Loucy (cell line): ENCODE results near the gene HASPIN.

ENCODE experiments used
- H2AFZ ChIP-seq: fragments of 200-600 bp; sonication (generic); 2 replicates; pipeline ENCODE4 v1.6.0; 2016; ENCODE audit warnings: antibody characterized with exemption, mild to moderate bottlenecking, low read length, moderate library complexity
- H3F3A ChIP-seq: fragments of 200-600 bp; 2 replicates; pipeline ENCODE4 v1.6.0; 2016; ENCODE audit warnings: antibody characterized with exemption, low read depth, mild to moderate bottlenecking
- H3K27me3 ChIP-seq: fragments of 200-600 bp; sonication (generic); 2 replicates; pipeline ENCODE4 v1.6.1; 2014; ENCODE audit warnings: low read length, mild to moderate bottlenecking; ENCODE audit not compliant: insufficient read depth, poor library complexity, severe bottlenecking
- H3K36me3 ChIP-seq: fragments of 200-600 bp; sonication (generic); 2 replicates; pipeline ENCODE4 v1.6.1; 2016; ENCODE audit warnings: low read length; ENCODE audit not compliant: insufficient read depth
- H3K4me1 ChIP-seq: fragments of 200-600 bp; sonication (generic); 2 replicates; pipeline ENCODE4 v1.5.1; 2014; ENCODE audit warnings: low read length, mild to moderate bottlenecking; ENCODE audit not compliant: insufficient read depth, poor library complexity, severe bottlenecking
- H3K4me2 ChIP-seq: fragments of 200-600 bp; sonication (generic); 2 replicates; pipeline ENCODE4 v1.6.0; 2014; ENCODE audit warnings: antibody characterized with exemption, low read length, low read depth, mild to moderate bottlenecking; ENCODE audit not compliant: poor library complexity, severe bottlenecking
- H3K4me3 ChIP-seq: fragments of 200-600 bp; sonication (generic); 2 replicates; pipeline ENCODE4 v1.5.1; 2014; ENCODE audit warnings: low read length, mild to moderate bottlenecking, mixed read lengths; ENCODE audit not compliant: poor library complexity, severe bottlenecking
- H3K79me2 ChIP-seq: fragments of 200-600 bp; sonication (generic); 2 replicates; pipeline ENCODE4 v1.6.1; 2014; ENCODE audit warnings: low read length; ENCODE audit not compliant: insufficient read depth
- H3K9ac ChIP-seq: fragments of 200-600 bp; sonication (generic); 2 replicates; pipeline ENCODE4 v1.6.0; 2014; ENCODE audit warnings: mild to moderate bottlenecking, low read depth, low read length, moderate library complexity; ENCODE audit not compliant: poor library complexity, severe bottlenecking
- H3K9me2 ChIP-seq: fragments of 200-600 bp; sonication (generic); replicated peaks from 2 replicates; pipeline ENCODE4 v1.6.1; 2016; ENCODE audit warnings: low read depth, low read length, mixed read lengths
- H3K9me3 ChIP-seq: fragments of 200-600 bp; sonication (generic); 2 replicates; pipeline ENCODE4 v1.6.1; 2014; ENCODE audit warnings: mild to moderate bottlenecking, antibody characterized with exemption, low read length, low read depth; ENCODE audit not compliant: insufficient read depth
- H4K20me1 ChIP-seq: fragments of 200-600 bp; sonication (generic); 2 replicates; pipeline ENCODE4 v1.6.0; 2014; ENCODE audit warnings: antibody characterized with exemption, low read length, mild to moderate bottlenecking; ENCODE audit not compliant: insufficient read depth, poor library complexity, severe bottlenecking
- EZH2phosphoT487 ChIP-seq: fragments of 200-600 bp; IDR thresholded peaks from 2 replicates; pipeline ENCODE4 v1.6.1; 2018; ENCODE audit warnings: antibody characterized with exemption, mild to moderate bottlenecking, moderate library complexity, borderline replicate concordance
- TF ChIP-seq, protein P1 (sequence below): fragments of 200-600 bp; sonication (generic); conservative IDR thresholded peaks from 2 replicates; pipeline ENCODE4 v1.5.1; 2014; ENCODE audit warnings: mild to moderate bottlenecking, antibody characterized with exemption, low read length

HASPIN gene

DNA sequence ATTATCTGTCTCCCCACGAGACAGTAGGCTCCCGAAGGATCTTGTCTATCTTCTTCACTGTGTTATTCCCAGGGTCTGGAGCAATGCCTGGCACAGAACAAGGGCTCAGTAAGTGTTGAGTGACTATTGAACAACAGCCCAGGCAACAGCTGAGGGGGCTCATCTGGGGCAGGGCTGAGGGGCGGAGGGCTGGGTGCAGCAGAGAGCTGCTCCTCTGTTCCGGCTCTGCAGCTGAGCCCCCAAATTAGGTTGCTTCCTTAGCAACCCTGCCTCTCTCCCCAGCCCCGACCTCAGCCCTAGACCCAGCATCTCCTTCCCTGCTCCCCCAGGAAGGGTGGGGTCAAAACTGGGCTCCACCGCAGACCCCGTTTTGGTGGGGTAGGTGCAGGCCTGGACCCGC, 45.1 kb downstream of the HASPIN start:
- TF ChIP-seq, protein P1, sequence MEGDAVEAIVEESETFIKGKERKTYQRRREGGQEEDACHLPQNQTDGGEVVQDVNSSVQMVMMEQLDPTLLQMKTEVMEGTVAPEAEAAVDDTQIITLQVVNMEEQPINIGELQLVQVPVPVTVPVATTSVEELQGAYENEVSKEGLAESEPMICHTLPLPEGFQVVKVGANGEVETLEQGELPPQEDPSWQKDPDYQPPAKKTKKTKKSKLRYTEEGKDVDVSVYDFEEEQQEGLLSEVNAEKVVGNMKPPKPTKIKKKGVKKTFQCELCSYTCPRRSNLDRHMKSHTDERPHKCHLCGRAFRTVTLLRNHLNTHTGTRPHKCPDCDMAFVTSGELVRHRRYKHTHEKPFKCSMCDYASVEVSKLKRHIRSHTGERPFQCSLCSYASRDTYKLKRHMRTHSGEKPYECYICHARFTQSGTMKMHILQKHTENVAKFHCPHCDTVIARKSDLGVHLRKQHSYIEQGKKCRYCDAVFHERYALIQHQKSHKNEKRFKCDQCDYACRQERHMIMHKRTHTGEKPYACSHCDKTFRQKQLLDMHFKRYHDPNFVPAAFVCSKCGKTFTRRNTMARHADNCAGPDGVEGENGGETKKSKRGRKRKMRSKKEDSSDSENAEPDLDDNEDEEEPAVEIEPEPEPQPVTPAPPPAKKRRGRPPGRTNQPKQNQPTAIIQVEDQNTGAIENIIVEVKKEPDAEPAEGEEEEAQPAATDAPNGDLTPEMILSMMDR, result no peak
- TF ChIP-seq EZH2phosphoT487, result no peak
- Histone ChIP-seq H3F3A (peaks cover 13% of the 10 kb centered on the region), H3K79me2 (no peaks in the 10 kb centered on the region), H3K9me2 (no peaks in the 10 kb centered on the region), H3K9ac (peak overlapping the region; percentile 63), H3K4me2 (no peak overlapping the region), H2AFZ (no peak overlapping the region), H3K27me3 (no peaks in the 10 kb centered on the region), H3K36me3 (no peaks in the 10 kb centered on the region), H3K9me3 (no peaks in the 10 kb centered on the region), H4K20me1 (no peaks in the 10 kb centered on the region), H3K4me1 (peaks cover 65% of the 10 kb centered on the region), H3K4me3 (no peak overlapping the region)

DNA sequence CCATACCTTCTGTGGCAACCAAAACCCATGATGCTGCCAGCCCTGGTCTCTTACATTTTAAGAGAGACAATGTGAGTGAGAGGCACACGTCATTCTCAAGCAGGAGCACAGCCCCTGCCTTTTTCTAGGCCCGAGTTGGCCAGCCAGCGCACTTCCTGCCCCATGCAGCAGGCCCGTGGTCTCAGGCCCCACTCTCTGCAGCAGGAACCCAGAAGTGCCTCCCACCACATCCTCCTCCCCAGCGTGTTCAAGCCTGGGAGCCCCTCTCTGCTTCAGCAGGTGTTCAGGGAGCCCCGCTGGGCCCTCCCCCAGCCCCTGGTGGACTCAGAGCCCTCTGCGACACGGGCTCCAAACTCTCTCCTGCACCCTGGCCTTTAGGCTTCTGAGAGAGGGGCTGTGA, 46.8 kb downstream of the HASPIN start:
- Histone ChIP-seq H3K4me3 (peak overlapping the region; percentile 49), H3K9me2 (no peaks in the 10 kb centered on the region), H3K9me3 (no peaks in the 10 kb centered on the region), H3K4me1 (peaks cover 55% of the 10 kb centered on the region), H3F3A (peaks cover 13% of the 10 kb centered on the region), H3K27me3 (no peaks in the 10 kb centered on the region), H3K79me2 (no peaks in the 10 kb centered on the region), H3K4me2 (peak overlapping the region; percentile 59), H2AFZ (peak overlapping the region; percentile 33), H3K9ac (peak overlapping the region; percentile 63), H3K36me3 (no peaks in the 10 kb centered on the region), H4K20me1 (no peaks in the 10 kb centered on the region)
- no peak for TF ChIP-seq EZH2phosphoT487
- TF ChIP-seq, protein P1, result no peak

DNA sequence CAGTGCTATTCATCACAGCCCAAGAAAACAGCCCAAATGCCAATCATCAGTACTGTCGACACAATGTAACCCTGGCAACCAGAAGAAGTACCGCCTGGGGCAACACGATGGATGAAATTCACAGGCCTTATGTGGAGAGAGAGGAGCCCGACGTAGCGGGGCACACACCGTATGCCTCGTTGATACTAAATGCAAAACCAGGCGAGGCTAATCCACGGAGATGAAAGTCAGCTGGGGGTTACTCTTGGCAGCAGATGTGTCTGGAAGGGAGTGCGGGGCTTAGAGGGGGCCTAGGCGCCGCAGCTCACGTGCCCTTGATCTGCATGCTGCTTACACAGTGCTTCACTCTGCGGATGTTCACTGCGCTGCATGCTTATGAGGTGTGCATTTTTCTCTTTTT, 47.4 kb downstream of the HASPIN start:
- TF ChIP-seq, protein P1, result no peak
- no peak for TF ChIP-seq EZH2phosphoT487
- H3K9me3 ChIP-seq, result no peaks in the 10 kb centered on the region
- peaks cover 48% of the 10 kb centered on the region for H3K4me1 ChIP-seq
- H3F3A ChIP-seq, result peaks cover 6% of the 10 kb centered on the region; the same call in 1 of the 2 replicates
- H3K4me3 ChIP-seq, result peak overlapping the region; percentile 49
- H3K9ac ChIP-seq, result peak overlapping the region; percentile 62
- no peaks in the 10 kb centered on the region for H3K9me2 ChIP-seq
- no peaks in the 10 kb centered on the region for H3K27me3 ChIP-seq
- no peaks in the 10 kb centered on the region for H3K36me3 ChIP-seq
- H2AFZ ChIP-seq, result peak overlapping the region; percentile 33
- H4K20me1 ChIP-seq, result no peaks in the 10 kb centered on the region
- H3K79me2 ChIP-seq, result no peaks in the 10 kb centered on the region
- peak overlapping the region; percentile 59 for H3K4me2 ChIP-seq
